Measurements from ENCODE around the gene ZCRB1.
"Not testable (repeated sequence)": the region's sequence is repeated elsewhere in the genome, so short reads cannot be mapped to it uniquely, and the experiment has no call there.

The ZCRB1 gene

DNA sequence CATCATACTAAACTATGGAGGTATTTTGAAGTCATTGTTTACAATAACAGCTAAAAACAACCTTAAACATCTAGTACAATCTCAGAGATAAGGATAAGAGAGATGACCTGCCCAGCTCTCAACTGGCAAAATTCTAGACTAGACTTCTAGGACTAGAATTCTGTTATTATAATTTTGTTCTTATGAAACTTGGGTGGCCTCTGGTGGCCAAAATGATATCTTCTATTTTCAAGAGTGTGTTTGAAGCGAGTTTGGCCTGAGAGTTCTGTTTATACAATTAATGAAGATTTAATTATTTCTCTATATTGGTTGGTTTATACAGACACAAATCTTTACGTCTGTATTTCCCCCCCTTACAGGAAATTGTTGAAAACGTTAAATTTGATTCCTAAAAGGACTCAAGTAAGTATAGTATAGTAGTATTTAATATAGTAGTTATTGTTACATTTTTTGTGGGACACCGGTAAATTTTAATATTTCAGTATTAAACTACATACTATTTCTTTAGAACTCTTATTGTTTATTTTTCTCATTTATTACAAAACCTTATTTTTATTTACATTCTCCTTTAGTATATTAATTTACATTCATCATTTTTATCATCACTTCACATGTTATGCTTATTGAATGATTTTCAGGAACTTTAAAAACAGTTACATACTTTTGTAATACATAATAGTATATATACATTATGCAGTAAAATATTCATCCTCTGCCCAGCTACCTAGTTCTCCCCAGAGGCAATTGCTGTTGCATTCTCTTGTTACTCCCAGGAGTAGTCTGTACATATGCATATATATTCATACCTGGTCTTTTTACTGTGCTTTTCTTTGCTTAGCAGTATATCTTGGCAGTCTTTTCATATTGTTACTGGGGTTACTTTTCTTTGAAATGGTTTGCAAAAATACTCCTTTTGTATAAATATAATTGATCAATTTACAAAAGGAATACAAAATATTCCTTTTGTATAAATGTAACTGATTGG is 6.7 kb upstream of the ZCRB1 start:
- Histone ChIP-seq H3K4me3 (ENCODE audit: low read depth, low read length) (no peak overlapping the region), H3K36me3 (ENCODE audit: control insufficient read depth in 2 of 2, insufficient read depth in 1 of 2, low read length in 2 of 2) (peaks cover 11 to 15% of the 10 kb centered on the region in 2 experiments), H3K4me1 (ENCODE audit: control insufficient read depth, insufficient read depth, low read length) (peaks cover under 1% of the 10 kb centered on the region), H3K27ac (ENCODE audit: extremely low read depth, low read depth, low read length) (no peak overlapping the region), H3K9me3 (ENCODE audit: control insufficient read depth, insufficient read depth, low read depth, low read length) (no peaks in the 10 kb centered on the region)
- ChIA-PET POLR2A (interaction anchor here (0.6 kb wide), 1 partner anchor 511 kb away, joined by 3 read pairs; no protein-coding TSS in a partner anchor), CTCF (interaction anchor here (0.6 to 2.3 kb wide), 25 partner anchors 10 to 1006 kb away, joined by 3 to 15 read pairs (median 4); no protein-coding TSS in a partner anchor)
- TF ChIP-seq ZNF239 (tag by site-specific recombination; IDR thresholded peaks at IDR 0.05) (no peak), ZNF571 (tag by site-specific recombination; IDR thresholded peaks at IDR 0.05) (no peak), ZNF654 (tag by site-specific recombination; IDR thresholded peaks at IDR 0.05; ENCODE audit: low read depth) (peak; percentile 55), ZNF677 (tag by site-specific recombination; IDR thresholded peaks at IDR 0.05) (no peak), ZNF624 (tag by site-specific recombination; IDR thresholded peaks at IDR 0.05) (no peak)

- POLR2A ChIA-PET; CTCF ChIA-PET; H3K4me3 ChIP-seq (ENCODE audit: low read depth, low read length); H3K9me3 ChIP-seq (ENCODE audit: control insufficient read depth, insufficient read depth, low read depth, low read length); H3K4me1 ChIP-seq (ENCODE audit: control insufficient read depth, insufficient read depth, low read length); H3K27ac ChIP-seq (ENCODE audit: extremely low read depth, low read depth, low read length); H3K36me3 ChIP-seq (ENCODE audit: control insufficient read depth in 2 of 2, insufficient read depth in 1 of 2, low read length in 2 of 2): not testable (repeated sequence)
Measured at GRCh38 chr12:42330097-42330496, 4.2 kb upstream of the ZCRB1 start.

- Histone ChIP-seq H3K9me3 (ENCODE audit: control insufficient read depth, insufficient read depth, low read depth, low read length) (no peaks in the 10 kb centered on the region), H3K27ac (ENCODE audit: extremely low read depth, low read depth, low read length) (peak overlapping the region; percentile 56; the same call in 1 of the 2 replicates), H3K4me3 (ENCODE audit: low read depth, low read length) (peak overlapping the region; percentile 74), H3K4me1 (ENCODE audit: control insufficient read depth, insufficient read depth, low read length) (peaks cover 5% of the 10 kb centered on the region), H3K36me3 (ENCODE audit: control insufficient read depth in 2 of 2, insufficient read depth in 1 of 2, low read length in 2 of 2) (peaks cover 5 to 15% of the 10 kb centered on the region in 2 experiments)
- CTCF ChIA-PET = interaction anchor here (0.6 kb wide), 1 partner anchor 242 kb away, joined by 4 read pairs; no protein-coding TSS in a partner anchor
- POLR2A ChIA-PET = no interaction called here
- 0 out of 2 replicates have a peak, but pooled peaks have one; percentile 27 for TF ChIP-seq PRDM1 (tag by site-specific recombination; IDR thresholded peaks at IDR 0.05)
- TF ChIP-seq EGR2 (tag by site-specific recombination; IDR thresholded peaks at IDR 0.05; ENCODE audit: low read depth) = no peak
- peak; percentile 62 for TF ChIP-seq ZNF449 (tag by site-specific recombination; IDR thresholded peaks at IDR 0.05)
Measured at GRCh38 chr12:42327227-42327590, 1.3 kb upstream of the ZCRB1 start.

DNA sequence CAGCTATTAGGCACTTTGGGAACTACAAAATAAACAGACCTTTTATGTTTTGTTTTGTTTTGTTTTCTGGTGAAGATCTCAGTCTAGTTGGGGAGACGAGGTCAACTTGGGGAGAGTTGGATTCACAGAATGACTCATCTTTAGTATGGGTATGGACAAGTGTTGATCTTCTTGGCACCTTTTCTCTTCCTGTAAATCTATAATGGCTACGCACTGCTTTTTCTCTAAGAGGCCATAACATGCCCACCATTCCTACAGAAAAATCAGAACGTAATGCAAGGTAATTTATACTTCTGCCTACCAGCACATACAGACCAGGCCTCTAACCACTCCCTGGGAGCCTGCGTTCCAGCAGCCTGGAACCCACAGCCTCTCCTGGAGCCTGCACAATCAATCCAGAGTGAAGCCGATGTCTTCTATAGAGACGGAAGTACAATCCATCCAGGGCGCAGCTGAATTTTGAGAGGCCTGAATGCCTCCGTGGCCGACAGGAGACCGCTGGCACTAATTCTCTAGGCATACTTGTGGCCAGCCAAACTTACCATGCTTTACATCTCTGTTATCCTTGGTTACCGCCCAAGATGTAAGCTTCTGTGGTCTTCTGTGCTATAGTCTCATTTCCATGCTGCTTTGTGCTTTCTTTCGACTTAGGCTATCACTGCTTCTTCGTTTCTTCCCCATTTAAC is 790 bp upstream of the ZCRB1 start:
- peak overlapping the region; percentile 74 for H3K4me3 ChIP-seq (ENCODE audit: low read depth, low read length)
- H3K4me1 ChIP-seq (ENCODE audit: control insufficient read depth, insufficient read depth, low read length) = peaks cover 5% of the 10 kb centered on the region
- H3K27ac ChIP-seq (ENCODE audit: extremely low read depth, low read depth, low read length) = peak overlapping the region; percentile 84
- ChIA-PET CTCF (no interaction called here), POLR2A (interaction anchor here (0.9 kb wide), 1 partner anchor 89 kb away, joined by 5 read pairs; the partner anchor contains the start of gene YAF2)
- H3K36me3 ChIP-seq (ENCODE audit: control insufficient read depth in 2 of 2, insufficient read depth in 1 of 2, low read length in 2 of 2) = peaks cover 10 to 18% of the 10 kb centered on the region in 2 experiments
- H3K9me3 ChIP-seq (ENCODE audit: control insufficient read depth, insufficient read depth, low read depth, low read length) = no peaks in the 10 kb centered on the region
- peak; percentile 49; the same call in 1 of the 2 replicates for TF ChIP-seq YY2 (tag by site-specific recombination; IDR thresholded peaks at IDR 0.05)
- TF ChIP-seq ZNF335 (tag by site-specific recombination; conservative IDR thresholded peaks at IDR 0.05) = peak; percentile 11; the same call in 1 of the 2 replicates
- peak; percentile 43; the same call in 1 of the 2 replicates for TF ChIP-seq SCRT2 (tag by site-specific recombination; IDR thresholded peaks at IDR 0.05)
- 0 out of 2 replicates have a peak, but pooled peaks have one; percentile 5 for TF ChIP-seq INSM2 (tag by site-specific recombination; IDR thresholded peaks at IDR 0.05)
- TF ChIP-seq, protein P1, sequence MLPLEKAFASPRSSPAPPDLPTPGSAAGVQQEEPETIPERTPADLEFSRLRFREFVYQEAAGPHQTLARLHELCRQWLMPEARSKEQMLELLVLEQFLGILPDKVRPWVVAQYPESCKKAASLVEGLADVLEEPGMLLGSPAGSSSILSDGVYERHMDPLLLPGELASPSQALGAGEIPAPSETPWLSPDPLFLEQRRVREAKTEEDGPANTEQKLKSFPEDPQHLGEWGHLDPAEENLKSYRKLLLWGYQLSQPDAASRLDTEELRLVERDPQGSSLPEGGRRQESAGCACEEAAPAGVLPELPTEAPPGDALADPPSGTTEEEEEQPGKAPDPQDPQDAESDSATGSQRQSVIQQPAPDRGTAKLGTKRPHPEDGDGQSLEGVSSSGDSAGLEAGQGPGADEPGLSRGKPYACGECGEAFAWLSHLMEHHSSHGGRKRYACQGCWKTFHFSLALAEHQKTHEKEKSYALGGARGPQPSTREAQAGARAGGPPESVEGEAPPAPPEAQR (tag by site-specific recombination; IDR thresholded peaks at IDR 0.05) = no peak
- TF ChIP-seq FEZF1 (tag by site-specific recombination; IDR thresholded peaks at IDR 0.05) = no peak
- TF ChIP-seq, protein P2, sequence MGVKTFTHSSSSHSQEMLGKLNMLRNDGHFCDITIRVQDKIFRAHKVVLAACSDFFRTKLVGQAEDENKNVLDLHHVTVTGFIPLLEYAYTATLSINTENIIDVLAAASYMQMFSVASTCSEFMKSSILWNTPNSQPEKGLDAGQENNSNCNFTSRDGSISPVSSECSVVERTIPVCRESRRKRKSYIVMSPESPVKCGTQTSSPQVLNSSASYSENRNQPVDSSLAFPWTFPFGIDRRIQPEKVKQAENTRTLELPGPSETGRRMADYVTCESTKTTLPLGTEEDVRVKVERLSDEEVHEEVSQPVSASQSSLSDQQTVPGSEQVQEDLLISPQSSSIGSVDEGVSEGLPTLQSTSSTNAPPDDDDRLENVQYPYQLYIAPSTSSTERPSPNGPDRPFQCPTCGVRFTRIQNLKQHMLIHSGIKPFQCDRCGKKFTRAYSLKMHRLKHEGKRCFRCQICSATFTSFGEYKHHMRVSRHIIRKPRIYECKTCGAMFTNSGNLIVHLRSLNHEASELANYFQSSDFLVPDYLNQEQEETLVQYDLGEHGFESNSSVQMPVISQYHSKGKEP (tag by site-specific recombination; IDR thresholded peaks at IDR 0.05) = no peak
- no peak for TF ChIP-seq ZNF146 (tag by site-specific recombination; IDR thresholded peaks at IDR 0.05)
